Subcutaneous adipose tissue (tissue), 4 donors: ENCODE results near the gene NDUFC1. TPM values are rescaled to one million over a fixed set of nuclear protein-coding genes. Genes with fewer than 3 reads are reported as not detected.

Experiments used
- total RNA-seq, 4 donors: library from RNA; depleted of rRNA; stranded (reverse); fragments of >200 nt; gene quantifications; one replicate each; pipeline ENCODE4 v1.1.0, GENCODE V29; 2016
- TF ChIP-seq, protein P1 (sequence below): fragments of 450-650 bp; IDR thresholded peaks from one replicate; pipeline ENCODE4 v1.5.1; 2016; ENCODE audit warnings: low read depth, mild to moderate bottlenecking, control low read depth, antibody characterized with exemption, moderate library complexity

NDUFC1 gene
- total RNA-seq, 4 donors from 2014 or later, result 27.2 to 48.9 (median 28.1) TPM

DNA sequence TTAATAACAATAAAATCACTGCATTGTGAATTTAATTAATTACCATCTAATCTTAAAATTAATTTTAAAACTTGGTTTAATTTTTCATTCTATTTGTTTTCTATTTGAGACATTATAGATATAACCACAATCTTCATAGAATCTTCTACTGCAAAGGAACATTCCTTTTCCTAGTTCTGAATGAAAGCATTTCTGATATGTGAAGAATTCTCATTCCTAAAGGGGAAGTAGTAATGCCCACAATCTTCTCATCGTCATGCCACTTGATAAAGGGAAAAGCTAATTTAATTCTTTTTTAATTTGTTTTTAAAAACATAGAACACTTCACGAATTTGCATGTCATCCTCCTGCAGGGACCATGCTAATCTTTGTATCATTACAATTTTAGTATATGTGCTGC lies 45.9 kb downstream of the NDUFC1 start:
- TF ChIP-seq, protein P1, sequence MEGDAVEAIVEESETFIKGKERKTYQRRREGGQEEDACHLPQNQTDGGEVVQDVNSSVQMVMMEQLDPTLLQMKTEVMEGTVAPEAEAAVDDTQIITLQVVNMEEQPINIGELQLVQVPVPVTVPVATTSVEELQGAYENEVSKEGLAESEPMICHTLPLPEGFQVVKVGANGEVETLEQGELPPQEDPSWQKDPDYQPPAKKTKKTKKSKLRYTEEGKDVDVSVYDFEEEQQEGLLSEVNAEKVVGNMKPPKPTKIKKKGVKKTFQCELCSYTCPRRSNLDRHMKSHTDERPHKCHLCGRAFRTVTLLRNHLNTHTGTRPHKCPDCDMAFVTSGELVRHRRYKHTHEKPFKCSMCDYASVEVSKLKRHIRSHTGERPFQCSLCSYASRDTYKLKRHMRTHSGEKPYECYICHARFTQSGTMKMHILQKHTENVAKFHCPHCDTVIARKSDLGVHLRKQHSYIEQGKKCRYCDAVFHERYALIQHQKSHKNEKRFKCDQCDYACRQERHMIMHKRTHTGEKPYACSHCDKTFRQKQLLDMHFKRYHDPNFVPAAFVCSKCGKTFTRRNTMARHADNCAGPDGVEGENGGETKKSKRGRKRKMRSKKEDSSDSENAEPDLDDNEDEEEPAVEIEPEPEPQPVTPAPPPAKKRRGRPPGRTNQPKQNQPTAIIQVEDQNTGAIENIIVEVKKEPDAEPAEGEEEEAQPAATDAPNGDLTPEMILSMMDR, result no peak

DNA sequence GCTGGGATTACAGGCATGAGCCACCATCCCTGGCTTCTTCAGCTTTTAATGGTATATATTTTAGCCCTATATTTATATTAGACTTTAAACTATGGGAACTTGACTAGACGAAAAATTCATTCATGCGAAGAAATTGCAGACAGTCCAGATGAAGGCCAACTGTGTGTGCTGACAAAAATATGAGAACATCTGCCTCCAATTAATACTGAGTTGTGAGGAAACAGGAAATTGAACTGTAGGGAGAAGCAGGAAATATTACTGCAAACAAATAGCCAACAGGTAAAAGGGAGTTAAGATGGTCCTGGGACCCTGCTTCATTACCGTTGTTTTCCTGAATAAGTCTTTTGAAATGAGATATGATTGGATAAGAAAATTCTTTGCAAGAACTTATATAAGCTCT lies 48.6 kb downstream of the NDUFC1 start:
- TF ChIP-seq, protein P1, result no peak

DNA sequence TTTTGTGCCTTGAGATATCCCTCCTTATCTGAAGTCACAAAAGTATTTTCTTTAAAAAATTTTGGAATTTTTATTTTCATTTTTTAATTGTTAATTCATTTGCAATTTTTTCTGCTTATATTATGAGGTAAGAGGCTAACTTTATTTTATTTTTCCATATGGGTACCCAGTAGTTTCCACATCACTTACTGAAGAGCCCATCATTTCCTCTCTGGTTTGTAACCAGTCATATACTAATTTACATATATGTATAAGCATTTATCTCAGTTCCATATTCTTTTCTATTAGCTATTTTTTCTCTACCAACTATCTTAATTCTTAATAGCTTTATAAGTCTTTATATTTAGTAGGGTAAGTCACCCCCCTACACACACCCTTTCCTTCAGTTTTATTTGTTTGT lies 49.2 kb downstream of the NDUFC1 start:
- TF ChIP-seq, protein P1, result no peak

DNA sequence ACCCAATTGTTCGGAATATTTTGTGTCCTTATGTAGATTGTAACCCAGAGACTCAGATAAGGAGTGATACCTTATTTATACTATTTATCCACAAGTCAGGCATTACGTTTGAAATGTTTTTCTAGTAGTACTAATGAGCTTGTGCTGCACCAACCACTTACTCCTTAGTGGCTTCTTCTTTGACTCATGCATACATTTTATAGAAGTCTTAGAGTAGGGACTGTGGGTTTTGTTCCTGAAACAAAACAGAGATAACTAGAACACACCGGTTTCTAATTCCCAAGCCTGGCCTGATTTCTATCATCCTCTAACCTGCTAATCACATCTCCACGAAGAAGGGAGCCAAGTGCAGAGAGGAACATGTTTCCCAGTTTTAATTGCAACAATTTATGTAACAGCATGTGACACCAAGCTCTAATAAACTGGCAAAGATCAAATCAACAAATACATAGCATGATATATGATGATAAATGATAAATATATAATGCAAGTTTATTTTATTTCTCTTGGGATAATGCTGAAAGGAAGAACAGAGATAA lies 54.5 kb downstream of the NDUFC1 start:
- TF ChIP-seq, protein P1, result no peak

DNA sequence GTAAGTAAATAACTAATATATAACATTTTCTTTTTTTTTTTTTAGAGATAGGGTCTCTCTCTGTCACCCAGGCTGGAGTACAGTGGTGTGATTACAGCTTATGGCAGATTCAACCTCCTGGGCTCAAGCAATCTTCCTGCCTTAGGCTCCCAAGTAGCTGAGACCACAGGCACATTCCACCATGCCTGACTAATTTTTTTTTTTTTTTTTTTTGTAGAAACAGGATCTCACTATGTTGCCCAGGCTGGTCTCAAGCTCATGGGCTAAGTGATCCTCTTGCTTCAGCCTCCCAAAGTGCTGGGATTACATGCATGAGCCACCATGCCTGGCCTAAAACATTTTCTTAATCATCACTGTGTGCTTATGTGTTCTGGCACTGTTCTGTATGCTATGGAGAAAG lies 55.0 kb downstream of the NDUFC1 start:
- TF ChIP-seq, protein P1, result no peak

DNA sequence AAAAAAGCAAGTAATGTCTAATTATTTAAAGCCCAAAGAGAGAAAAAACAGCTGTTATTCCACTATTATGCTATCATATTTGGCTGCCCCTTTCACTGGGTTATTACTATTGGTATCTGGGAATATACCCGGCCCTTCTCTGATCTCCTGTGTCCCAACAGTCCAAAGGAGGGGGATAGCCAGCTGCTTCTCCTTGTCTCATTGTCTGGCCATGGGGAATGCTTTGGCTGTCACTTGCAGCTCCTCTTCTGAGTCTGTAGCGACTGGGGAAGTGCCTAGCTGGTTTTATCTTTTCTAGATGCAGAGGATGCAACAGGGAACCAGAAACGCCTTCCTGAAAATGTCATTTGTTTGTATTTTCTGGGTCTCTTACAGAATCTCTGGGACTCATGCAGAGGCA lies 56.1 kb downstream of the NDUFC1 start:
- TF ChIP-seq, protein P1, result no peak

DNA sequence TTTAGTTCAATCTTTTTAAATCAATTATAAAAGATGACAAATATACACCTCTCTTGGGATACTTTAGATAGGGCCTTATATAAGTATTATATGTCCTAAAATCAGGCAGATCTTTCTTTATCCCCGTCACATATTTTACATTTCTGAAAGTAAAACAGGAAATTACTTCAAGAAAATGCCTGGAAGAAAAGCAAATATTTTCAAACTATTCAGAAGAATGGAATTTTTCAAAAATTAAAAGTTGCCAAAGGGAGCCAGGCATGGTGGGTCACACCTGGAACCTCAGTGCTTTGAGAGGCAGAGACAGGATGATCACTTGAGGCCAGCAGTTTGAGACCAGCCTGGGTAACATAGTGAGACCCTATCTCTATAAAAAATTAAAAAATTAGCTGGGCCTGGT lies 56.7 kb downstream of the NDUFC1 start:
- TF ChIP-seq, protein P1, result no peak
